Measurements from ENCODE around the gene FAAP24. TPM values are rescaled to one million over a fixed set of nuclear protein-coding genes. Genes with fewer than 3 reads are reported as not detected.
"Not testable (repeated sequence)": the region's sequence is repeated elsewhere in the genome, so short reads cannot be mapped to it uniquely, and the experiment has no call there.

FAAP24 gene
- total RNA-seq, 1 donor: 5.7 TPM

DNA sequence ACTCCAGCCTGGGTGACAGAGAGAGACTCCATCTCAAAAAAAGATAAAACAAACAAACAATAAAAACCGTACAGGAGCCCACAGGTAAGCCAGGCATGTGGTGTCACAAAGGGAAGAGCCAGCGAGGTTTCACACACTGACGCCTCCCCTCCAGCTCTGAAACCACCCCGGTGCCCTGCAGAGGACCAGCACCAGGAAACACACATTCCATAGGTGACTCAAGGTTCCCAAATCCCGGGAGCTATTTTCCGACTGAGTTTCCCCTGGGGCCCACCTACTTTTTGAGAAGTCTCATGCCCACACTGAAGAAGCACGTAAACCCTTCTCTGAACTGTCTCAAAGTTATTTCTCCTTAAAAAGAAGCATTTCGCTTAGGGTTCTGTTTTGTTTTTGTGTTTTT is 52.4 kb downstream of the FAAP24 start:
- no peak for DNase-seq (ENCODE audit: low read depth)
- TF ChIP-seq CTCF (IDR thresholded peaks at IDR 0.05; ENCODE audit: insufficient read depth, low read length): no peak
- no peak overlapping the region for H3K4me3 ChIP-seq (ENCODE audit: low read depth, low read length)

DNA sequence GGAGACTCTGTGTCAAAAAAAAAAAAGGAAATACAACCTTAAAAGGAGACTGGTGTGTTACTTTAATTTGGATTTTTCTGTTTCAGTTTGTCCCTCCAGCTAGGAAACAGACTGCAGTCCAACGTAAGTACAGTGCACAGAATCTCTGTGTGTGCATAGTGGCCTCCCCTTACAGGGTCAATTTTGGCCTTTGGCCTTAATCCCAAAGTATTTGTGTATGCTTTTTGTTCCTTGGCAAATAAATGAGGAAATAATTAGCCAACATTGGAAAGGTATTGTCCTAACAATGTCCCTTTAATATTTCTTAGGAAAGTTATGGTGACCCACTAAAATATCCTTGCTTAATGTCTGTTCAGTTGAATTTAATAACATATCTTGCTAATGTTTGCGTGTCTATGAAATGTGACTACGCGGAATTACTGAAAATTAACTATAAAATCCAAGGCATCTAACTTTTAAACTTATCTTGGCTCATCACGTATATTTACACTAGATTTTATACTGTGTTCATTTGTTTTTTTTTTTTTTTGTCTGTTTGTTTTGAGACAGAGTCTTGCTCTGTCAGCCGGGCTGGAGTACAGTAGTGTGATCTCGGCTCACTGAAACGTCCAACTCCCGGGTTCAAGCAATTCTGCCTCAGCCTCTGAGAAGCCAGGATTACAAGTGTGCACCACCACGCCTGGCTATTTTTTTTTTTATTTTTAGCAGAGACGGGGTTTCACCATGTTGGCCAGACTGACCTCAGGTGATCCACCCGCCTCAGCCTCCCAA is 53.6 kb downstream of the FAAP24 start:
- not testable (repeated sequence) for DNase-seq (ENCODE audit: low read depth); H3K4me3 ChIP-seq (ENCODE audit: low read depth, low read length)

GRCh38 chr19:33026602-33027001 is 54.6 kb downstream of the FAAP24 start:
- not testable (repeated sequence) for H3K4me3 ChIP-seq (ENCODE audit: low read depth, low read length); DNase-seq (ENCODE audit: low read depth)

Other genes with a start within 250 kb of the FAAP24 start
- gene SLC7A9, start 102.5 kb upstream of the FAAP24 start, total RNA-seq (ENCODE audit: low replicate concordance): not detected in 2 replicates
- 25.5 and 26.3 TPM in 2 replicates for gene CEP89, start 284 bp upstream of the FAAP24 start, total RNA-seq (ENCODE audit: low replicate concordance)
- 0.90 and 2.3 TPM in 2 replicates for gene RHPN2, start 92.6 kb downstream of the FAAP24 start, total RNA-seq (ENCODE audit: low replicate concordance)
- 7.8 and 19.2 TPM in 2 replicates for gene GPATCH1, start 108.9 kb downstream of the FAAP24 start, total RNA-seq (ENCODE audit: low replicate concordance)
- not detected in 2 replicates for gene WDR88, start 159.9 kb downstream of the FAAP24 start, total RNA-seq (ENCODE audit: low replicate concordance)
- gene LRP3, start 222.1 kb downstream of the FAAP24 start, total RNA-seq (ENCODE audit: low replicate concordance): 15.0 and 33.2 TPM in 2 replicates